ENCODE results near the gene DCDC2B. TPM values are rescaled to one million over a fixed set of nuclear protein-coding genes. Genes with fewer than 3 reads are reported as not detected.
"Not testable (repeated sequence)": the region's sequence is repeated elsewhere in the genome, so short reads cannot be mapped to it uniquely, and the experiment has no call there.

The DCDC2B gene
- total RNA-seq (not detected), polyA plus RNA-seq (under 1 TPM in 1 of 3 donors, not detected in 2; 0.03 TPM)
- long read RNA-seq, donor 1, partial matches to known transcripts = 5 of 5 reads
- long read RNA-seq, donor 1, other reads (novel, unspliced or antisense) = 0 of 5 reads
- long read RNA-seq, donor 2 = 0 reads

DNA sequence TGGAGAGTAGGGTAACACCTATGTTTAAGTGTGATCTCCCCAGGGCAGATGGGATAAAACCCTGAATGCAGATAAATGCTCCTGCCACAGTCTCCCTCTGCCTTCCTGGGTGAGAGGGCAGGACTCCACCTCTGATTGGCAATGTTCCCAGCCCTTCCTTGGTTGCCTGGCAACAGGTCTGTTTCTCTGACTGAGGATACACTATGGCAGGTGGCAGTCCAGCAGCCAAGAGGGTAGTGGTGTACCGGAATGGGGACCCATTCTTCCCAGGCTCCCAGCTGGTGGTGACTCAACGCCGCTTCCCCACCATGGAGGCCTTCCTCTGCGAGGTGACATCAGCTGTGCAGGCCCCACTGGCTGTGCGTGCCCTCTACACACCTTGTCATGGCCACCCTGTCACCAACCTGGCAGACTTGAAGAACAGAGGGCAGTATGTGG lies at the start of gene DCDC2B:
TSS of gene DCDC2B (plus strand) at position 199 of the 438 bp plus-strand sequence. CDS start at position 204, 5 bp downstream.
- no peaks in the 10 kb centered on the region for H3K9me3 ChIP-seq
- no peaks in the 10 kb centered on the region for H3K27me3 ChIP-seq (replicated peaks in 1 of 7)
- no peak within 1 kb of the TSS for H3K4me3 ChIP-seq
- 85 to 94% (median 89%) methylated on average over 3 to 5 of the region's 5 CpGs for WGBS, 5 donors
- no peak for DNase-seq
- H3K4me1 ChIP-seq = peaks cover 10 to 59% (median 35%) of the 10 kb centered on the region in 6 donors
- peaks cover 0 to 16% (median 0%) of the 10 kb centered on the region in 6 donors for H3K36me3 ChIP-seq
- intact Hi-C loops (cut with DNase I; ENCODE audit: low total_unique reads) = no loop called here
- TF ChIP-seq POLR2AphosphoS5 (IDR thresholded peaks at IDR 0.05) = peak in 2 of 3 donors; percentile 23 to 64
- TF ChIP-seq, protein P1, sequence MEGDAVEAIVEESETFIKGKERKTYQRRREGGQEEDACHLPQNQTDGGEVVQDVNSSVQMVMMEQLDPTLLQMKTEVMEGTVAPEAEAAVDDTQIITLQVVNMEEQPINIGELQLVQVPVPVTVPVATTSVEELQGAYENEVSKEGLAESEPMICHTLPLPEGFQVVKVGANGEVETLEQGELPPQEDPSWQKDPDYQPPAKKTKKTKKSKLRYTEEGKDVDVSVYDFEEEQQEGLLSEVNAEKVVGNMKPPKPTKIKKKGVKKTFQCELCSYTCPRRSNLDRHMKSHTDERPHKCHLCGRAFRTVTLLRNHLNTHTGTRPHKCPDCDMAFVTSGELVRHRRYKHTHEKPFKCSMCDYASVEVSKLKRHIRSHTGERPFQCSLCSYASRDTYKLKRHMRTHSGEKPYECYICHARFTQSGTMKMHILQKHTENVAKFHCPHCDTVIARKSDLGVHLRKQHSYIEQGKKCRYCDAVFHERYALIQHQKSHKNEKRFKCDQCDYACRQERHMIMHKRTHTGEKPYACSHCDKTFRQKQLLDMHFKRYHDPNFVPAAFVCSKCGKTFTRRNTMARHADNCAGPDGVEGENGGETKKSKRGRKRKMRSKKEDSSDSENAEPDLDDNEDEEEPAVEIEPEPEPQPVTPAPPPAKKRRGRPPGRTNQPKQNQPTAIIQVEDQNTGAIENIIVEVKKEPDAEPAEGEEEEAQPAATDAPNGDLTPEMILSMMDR (IDR thresholded peaks at IDR 0.05 in 8 of 11, conservative IDR thresholded peaks at IDR 0.05 in 3 of 11) = no peak
- no peak for TF ChIP-seq POLR2A (IDR thresholded peaks at IDR 0.05)
- H3K27ac ChIP-seq = peak within 1 kb of the TSS in 1 of 8 donors; percentile 8

GRCh38 chr1:32159189-32159588 lies 49.7 kb upstream of the DCDC2B start:
- Histone ChIP-seq H3K4me1 (no peaks in the 10 kb centered on the region), H3K27me3 (replicated peaks in 1 of 7) (no peaks in the 10 kb centered on the region), H3K4me3 (no peak overlapping the region), H3K27ac (no peak overlapping the region), H3K36me3 (peaks cover 3 to 100% (median 97%) of the 10 kb centered on the region in 6 donors), H3K9me3 (no peaks in the 10 kb centered on the region)
- no peak for DNase-seq
- intact Hi-C loops (cut with DNase I; ENCODE audit: low total_unique reads) = no loop called here
- WGBS, 5 donors = 64 to 75% (median 71%) methylated on average over 3 of the region's 3 CpGs
- TF ChIP-seq POLR2A (IDR thresholded peaks at IDR 0.05) = no peak
- no peak for TF ChIP-seq POLR2AphosphoS5 (IDR thresholded peaks at IDR 0.05)

DNA sequence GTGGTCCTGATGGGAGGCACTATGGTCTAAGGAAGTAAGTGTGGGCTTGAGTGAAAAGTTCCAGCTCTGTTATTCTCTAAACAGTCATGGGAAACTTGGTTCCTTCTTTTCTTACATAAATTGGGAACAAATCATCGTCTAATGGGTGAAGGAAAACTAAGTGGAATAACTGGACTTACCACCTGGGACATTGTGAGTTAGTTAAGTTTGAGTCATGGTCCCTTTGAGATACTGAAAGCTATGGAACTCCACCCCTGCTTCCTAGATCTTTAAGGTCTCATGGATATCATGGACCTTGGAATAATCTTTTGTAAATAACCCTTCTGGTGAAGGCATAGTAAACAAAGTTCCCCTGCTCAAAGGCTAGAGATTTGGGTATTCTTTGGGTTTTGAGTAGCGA lies 45.5 kb upstream of the DCDC2B start:
- no peak for TF ChIP-seq POLR2A (IDR thresholded peaks at IDR 0.05)
- TF ChIP-seq POLR2AphosphoS5 (IDR thresholded peaks at IDR 0.05) = no peak
- TF ChIP-seq, protein P1 (IDR thresholded peaks at IDR 0.05 in 8 of 11, conservative IDR thresholded peaks at IDR 0.05 in 3 of 11) = no peak
- no peak overlapping the region for H3K4me3 ChIP-seq
- intact Hi-C loops (cut with DNase I; ENCODE audit: low total_unique reads) = no loop called here
- no peaks in the 10 kb centered on the region for H3K27me3 ChIP-seq (replicated peaks in 1 of 7)
- DNase-seq = no peak
- 95 to 97% (median 97%) methylated on average over 2 of the region's 2 CpGs for WGBS, 5 donors
- no peak overlapping the region for H3K27ac ChIP-seq
- H3K4me1 ChIP-seq = no peaks in the 10 kb centered on the region
- H3K9me3 ChIP-seq = no peaks in the 10 kb centered on the region
- peaks cover 7 to 100% (median 97%) of the 10 kb centered on the region in 6 donors for H3K36me3 ChIP-seq

GRCh38 chr1:32165633-32166032 lies 43.3 kb upstream of the DCDC2B start:
- H3K36me3 ChIP-seq = peaks cover 4 to 100% (median 96%) of the 10 kb centered on the region in 6 donors
- DNase-seq; H3K9me3 ChIP-seq; intact Hi-C loops (cut with DNase I; ENCODE audit: low total_unique reads); H3K4me1 ChIP-seq; H3K4me3 ChIP-seq; H3K27ac ChIP-seq; H3K27me3 ChIP-seq (replicated peaks in 1 of 7): not testable (repeated sequence)
- 93 to 98% (median 95%) methylated on average over 10 of the region's 10 CpGs for WGBS, 5 donors

DNA sequence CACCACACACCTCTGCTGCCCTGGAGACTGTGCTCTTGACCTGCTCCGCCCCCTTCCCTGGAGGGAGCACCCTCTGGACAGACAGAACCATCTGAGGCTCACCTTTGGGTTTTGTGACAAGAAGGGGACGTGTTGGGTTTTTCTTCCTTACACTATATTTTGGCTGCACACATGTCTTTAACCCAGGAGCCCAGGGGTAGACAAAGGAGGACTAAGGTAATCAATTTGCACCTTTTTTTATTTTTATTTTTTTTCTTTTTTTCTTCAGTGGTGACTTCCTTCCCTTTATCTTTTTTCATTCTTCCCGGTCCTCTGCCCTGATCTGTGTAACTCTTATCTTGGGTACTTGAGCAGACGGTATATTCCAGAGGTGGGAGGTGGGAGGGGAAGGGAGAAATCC lies 37.9 kb upstream of the DCDC2B start:
- Histone ChIP-seq H3K36me3 (peaks cover 4 to 95% (median 68%) of the 10 kb centered on the region in 6 donors), H3K9me3 (no peaks in the 10 kb centered on the region), H3K4me3 (no peak overlapping the region), H3K27ac (no peak overlapping the region), H3K4me1 (peaks cover 0 to 7% (median 0%) of the 10 kb centered on the region in 6 donors), H3K27me3 (replicated peaks in 1 of 7) (no peaks in the 10 kb centered on the region)
- intact Hi-C loops (cut with DNase I; ENCODE audit: low total_unique reads) = no loop called here
- no peak for DNase-seq
- 77 to 88% (median 83%) methylated on average over 4 of the region's 4 CpGs for WGBS, 5 donors
- TF ChIP-seq, protein P1 (IDR thresholded peaks at IDR 0.05 in 8 of 11, conservative IDR thresholded peaks at IDR 0.05 in 3 of 11) = no peak
- TF ChIP-seq POLR2A (IDR thresholded peaks at IDR 0.05) (no peak), POLR2AphosphoS5 (IDR thresholded peaks at IDR 0.05) (no peak)
